ENCODE results near the gene TAT. TPM values are rescaled to one million over a fixed set of nuclear protein-coding genes. Genes with fewer than 3 reads are reported as not detected.
A peak's percentile ranks its signal among the peaks of the same experiment; 100 is the strongest.

TAT gene
- total RNA-seq = 1 to 10 TPM in 2 of 9 donors, under 1 TPM in 3, not detected in 4; 0.06 to 1.3 (median 0.21) TPM
- under 1 TPM; 0.03 to 0.81 (median 0.08) TPM for polyA plus RNA-seq
- long read RNA-seq, donor 1 = 0 reads
- long read RNA-seq, donor 2 = 0 reads
- long read RNA-seq, donor 3 = 0 reads
- long read RNA-seq, donor 4 = 0 reads
- long read RNA-seq, donor 5 = 0 reads
- long read RNA-seq, donor 6 = 0 reads
- long read RNA-seq, donor 7 = 0 reads
- long read RNA-seq, donor 8, partial matches to known transcripts = 0 of 1 reads
- long read RNA-seq, donor 8, other reads (novel, unspliced or antisense) = 0 of 1 reads
- long read RNA-seq, donor 9 = 0 reads
- long read RNA-seq, donor 10 = 0 reads

DNA sequence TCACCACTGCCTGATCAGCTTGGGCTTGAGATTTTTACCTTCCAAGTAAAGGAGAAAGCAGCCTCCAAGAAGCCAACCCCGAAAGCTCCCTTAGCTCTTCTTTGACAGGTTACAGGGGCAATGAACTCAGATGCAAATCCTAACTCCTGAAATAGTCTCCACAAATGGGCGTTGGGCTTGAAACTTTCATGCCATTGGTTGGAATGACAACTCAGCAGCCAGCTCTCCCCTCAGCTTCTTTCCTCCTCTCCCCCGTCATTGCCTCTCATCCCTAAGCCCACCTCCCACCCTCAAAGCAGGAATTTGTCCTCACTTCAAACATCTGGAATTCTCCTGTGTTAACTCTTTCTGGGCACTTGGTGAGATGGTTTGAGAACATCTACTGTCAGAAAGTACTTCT is at the start of gene TAT:
TSS of gene TAT (minus strand) at position 122 of the 400 bp plus-strand sequence. CDS start 677 bp downstream, outside the sequence.
- DNase-seq = no peak
- no peaks in the 10 kb centered on the region for H3K9me3 ChIP-seq (replicated peaks in 1 of 3)
- intact Hi-C loops (cut with DNase I) = no loop called here
- H3K4me3 ChIP-seq = no peak within 1 kb of the TSS
- H3K27me3 ChIP-seq = no peaks in the 10 kb centered on the region
- H3K4me1 ChIP-seq (replicated peaks in 1 of 2) = peaks cover 0 to 9% of the 10 kb centered on the region in 2 donors
- no peak within 1 kb of the TSS for H3K27ac ChIP-seq
- no peaks in the 10 kb centered on the region for H3K36me3 ChIP-seq (replicated peaks in 1 of 2)
- whole genome bisulfite sequencing, 4 donors = 24 to 36% (median 32%) methylated on average over 3 of the region's 3 CpGs
- TF ChIP-seq POLR2A (IDR thresholded peaks at IDR 0.05) (no peak), CTCF (IDR thresholded peaks at IDR 0.05) (no peak)

GRCh38 chr16:71626018-71626857 is 49.3 kb upstream of the TAT start, which contains the start of gene MARVELD3:
MARVELD3 (plus strand) TSS chr16:71626184; CDS start chr16:71626230, 46 bp downstream.
- Histone ChIP-seq H3K36me3 (replicated peaks in 1 of 2) (no peaks in the 10 kb centered on the region), H3K4me1 (replicated peaks in 1 of 2) (peaks cover 9 to 12% of the 10 kb centered on the region in 2 donors), H3K27me3 (peaks cover 18% of the 10 kb centered on the region), H3K9me3 (replicated peaks in 1 of 3) (no peaks in the 10 kb centered on the region), H3K4me3 (peak within 1 kb of the TSS in 2 of 4 donors; percentile 7 to 48), H3K27ac (no peak within 1 kb of the TSS)
- no peak for TF ChIP-seq POLR2A (IDR thresholded peaks at IDR 0.05)
- TF ChIP-seq CTCF (IDR thresholded peaks at IDR 0.05) = no peak
- WGBS, 4 donors = 1 to 11% (median 2%) methylated on average over 3 to 98 of the region's 98 CpGs
- intact Hi-C loops (cut with DNase I) = no loop called here
- peak in 2 of 7 donors; percentile 4 to 35 for DNase-seq

DNA sequence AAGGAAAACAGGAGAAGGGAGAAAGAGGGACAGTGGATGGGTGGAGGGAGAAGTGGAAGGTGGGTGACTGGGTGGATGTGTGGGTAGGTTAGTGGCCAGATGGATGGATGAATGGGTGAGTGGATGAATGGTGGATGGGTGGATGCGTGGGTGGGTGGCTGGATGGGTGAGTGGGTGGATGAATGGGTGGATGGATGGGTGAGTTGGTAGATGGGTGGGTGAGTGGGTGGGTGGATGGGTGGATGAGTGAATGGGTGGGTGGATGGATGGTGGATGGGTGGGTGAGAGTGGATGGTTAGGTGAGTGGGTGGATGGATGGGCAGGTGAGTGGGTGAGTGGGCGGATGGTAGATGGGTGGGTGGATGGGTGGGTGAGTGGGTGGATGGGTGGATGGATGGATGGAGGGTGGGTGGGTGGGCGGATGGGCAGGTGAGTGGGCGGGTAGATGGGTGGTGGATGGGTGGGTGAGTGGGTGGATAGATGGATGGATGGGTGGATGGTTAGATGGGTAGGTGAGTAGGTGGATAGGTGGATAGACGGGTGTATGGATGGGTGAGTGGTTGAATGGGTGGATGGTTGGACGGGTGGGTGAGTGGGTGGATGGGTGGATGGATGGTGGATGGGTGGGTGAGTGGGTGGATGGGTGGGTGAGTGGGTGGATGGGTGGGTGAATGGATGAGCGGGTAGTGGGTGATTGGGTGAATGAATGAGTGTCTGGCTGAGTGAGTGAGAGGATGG is 48.4 kb upstream of the TAT start:
- DNase-seq = no peak
- Histone ChIP-seq H3K9me3 (replicated peaks in 1 of 3) (no peaks in the 10 kb centered on the region), H3K4me1 (replicated peaks in 1 of 2) (peaks cover 9 to 12% of the 10 kb centered on the region in 2 donors), H3K27ac (no peak overlapping the region), H3K36me3 (replicated peaks in 1 of 2) (no peaks in the 10 kb centered on the region), H3K27me3 (peaks cover 18% of the 10 kb centered on the region), H3K4me3 (peak overlapping the region in 1 of 4 donors; percentile 48)
- 80 to 87% (median 83%) methylated on average over 7 of the region's 7 CpGs for WGBS, 4 donors
- no peak for TF ChIP-seq POLR2A (IDR thresholded peaks at IDR 0.05)
- no peak for TF ChIP-seq CTCF (IDR thresholded peaks at IDR 0.05)
- intact Hi-C loops (cut with DNase I) = no loop called here

DNA sequence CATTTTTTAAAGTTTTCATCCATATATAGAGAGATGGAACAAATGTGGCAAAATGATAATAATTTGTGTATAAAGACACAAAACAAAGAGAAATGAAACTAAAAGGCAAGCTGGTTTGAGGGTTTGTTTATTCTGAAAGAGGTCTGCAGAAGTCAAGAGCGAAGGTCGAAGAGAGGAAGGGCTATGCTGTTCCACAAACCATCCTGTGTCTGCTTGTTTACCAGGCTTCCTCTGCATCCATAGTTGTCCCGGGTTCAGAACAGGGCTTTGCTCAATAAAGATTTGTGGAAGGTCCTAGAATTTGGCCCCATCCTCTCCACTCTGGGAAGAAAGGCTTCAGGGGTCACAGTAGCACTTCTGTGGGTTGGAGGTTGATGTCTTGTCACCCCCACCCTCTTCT is 46.7 kb upstream of the TAT start:
- H3K27ac ChIP-seq = no peak overlapping the region
- peaks cover 18% of the 10 kb centered on the region for H3K27me3 ChIP-seq
- no peaks in the 10 kb centered on the region for H3K36me3 ChIP-seq (replicated peaks in 1 of 2)
- no peak for DNase-seq
- no peaks in the 10 kb centered on the region for H3K9me3 ChIP-seq (replicated peaks in 1 of 3)
- intact Hi-C loops (cut with DNase I) = no loop called here
- peaks cover 9 to 12% of the 10 kb centered on the region in 2 donors for H3K4me1 ChIP-seq (replicated peaks in 1 of 2)
- 61 to 67% (median 65%) methylated on average over 3 of the region's 3 CpGs for WGBS, 4 donors
- TF ChIP-seq CTCF (IDR thresholded peaks at IDR 0.05) (no peak), POLR2A (IDR thresholded peaks at IDR 0.05) (no peak)
- H3K4me3 ChIP-seq = no peak overlapping the region

Measured in adrenal gland (tissue), 19 donors.